ENCODE measurements around the gene SCLT1. TPM values are rescaled to one million over a fixed set of nuclear protein-coding genes. Genes with fewer than 3 reads are reported as not detected.
A peak's percentile ranks its signal among the peaks of the same experiment; 100 is the strongest.

The SCLT1 gene
- polyA plus RNA-seq, 4 donors, result 15.4 to 21.0 (median 17.3) TPM

- DNase-seq (ENCODE audit: low read depth in 4 of 4, low spot score in 2 of 4), result peak in 2 of 4 donors; percentile 14 to 15
Measured at GRCh38 chr4:128974136-128974581, 119.2 kb downstream of the SCLT1 start.

GRCh38 chr4:128973384-128973783, 120.0 kb downstream of the SCLT1 start:
- no peak for DNase-seq (ENCODE audit: low read depth in 4 of 4, low spot score in 2 of 4)

GRCh38 chr4:128961405-128961804, 131.9 kb downstream of the SCLT1 start:
- DNase-seq (ENCODE audit: low read depth in 4 of 4, low spot score in 2 of 4), result no peak

GRCh38 chr4:128958194-128958593, 135.1 kb downstream of the SCLT1 start:
- DNase-seq (ENCODE audit: low read depth in 4 of 4, low spot score in 2 of 4), result no peak

- no peak for DNase-seq (ENCODE audit: low read depth in 4 of 4, low spot score in 2 of 4)
Measured at GRCh38 chr4:128957459-128957858, 135.9 kb downstream of the SCLT1 start.

- DNase-seq (ENCODE audit: low read depth in 4 of 4, low spot score in 2 of 4), result no peak
Measured at GRCh38 chr4:128955751-128956150, 137.6 kb downstream of the SCLT1 start.

GRCh38 chr4:128954941-128955340, 138.4 kb downstream of the SCLT1 start:
- no peak for DNase-seq (ENCODE audit: low read depth in 4 of 4, low spot score in 2 of 4)

GRCh38 chr4:128951316-128951715, 142.0 kb downstream of the SCLT1 start:
- no peak for DNase-seq (ENCODE audit: low read depth in 4 of 4, low spot score in 2 of 4)

GRCh38 chr4:128950796-128951195, 142.5 kb downstream of the SCLT1 start:
- DNase-seq (ENCODE audit: low read depth in 4 of 4, low spot score in 2 of 4), result no peak

GRCh38 chr4:128946916-128947315, 146.4 kb downstream of the SCLT1 start:
- DNase-seq (ENCODE audit: low read depth in 4 of 4, low spot score in 2 of 4), result no peak

GRCh38 chr4:128942607-128943006, 150.7 kb downstream of the SCLT1 start:
- DNase-seq (ENCODE audit: low read depth in 4 of 4, low spot score in 2 of 4), result no peak

GRCh38 chr4:128940971-128941370, 152.4 kb downstream of the SCLT1 start:
- DNase-seq (ENCODE audit: low read depth in 4 of 4, low spot score in 2 of 4), result no peak

GRCh38 chr4:128930051-128930450, 163.3 kb downstream of the SCLT1 start:
- DNase-seq (ENCODE audit: low read depth in 4 of 4, low spot score in 2 of 4), result no peak

- no peak for DNase-seq (ENCODE audit: low read depth in 4 of 4, low spot score in 2 of 4)
Measured at GRCh38 chr4:128924951-128925350, 168.4 kb downstream of the SCLT1 start.

GRCh38 chr4:128921954-128922353, 171.4 kb downstream of the SCLT1 start:
- DNase-seq (ENCODE audit: low read depth in 4 of 4, low spot score in 2 of 4), result no peak

- DNase-seq (ENCODE audit: low read depth in 4 of 4, low spot score in 2 of 4), result no peak
Measured at GRCh38 chr4:128917781-128918180, 175.6 kb downstream of the SCLT1 start.

- DNase-seq (ENCODE audit: low read depth in 4 of 4, low spot score in 2 of 4), result no peak
Measured at GRCh38 chr4:128916832-128917231, 176.5 kb downstream of the SCLT1 start.

- no peak for DNase-seq (ENCODE audit: low read depth in 4 of 4, low spot score in 2 of 4)
Measured at GRCh38 chr4:128915544-128915943, 177.8 kb downstream of the SCLT1 start.

- no peak for DNase-seq (ENCODE audit: low read depth in 4 of 4, low spot score in 2 of 4)
Measured at GRCh38 chr4:128913228-128913627, 180.1 kb downstream of the SCLT1 start.

GRCh38 chr4:128908735-128909134, 184.6 kb downstream of the SCLT1 start:
- no peak for DNase-seq (ENCODE audit: low read depth in 4 of 4, low spot score in 2 of 4)

- no peak for DNase-seq (ENCODE audit: low read depth in 4 of 4, low spot score in 2 of 4)
Measured at GRCh38 chr4:128907981-128908380, 185.4 kb downstream of the SCLT1 start.

- no peak for DNase-seq (ENCODE audit: low read depth in 4 of 4, low spot score in 2 of 4)
Measured at GRCh38 chr4:128906581-128906980, 186.8 kb downstream of the SCLT1 start.

- no peak for DNase-seq (ENCODE audit: low read depth in 4 of 4, low spot score in 2 of 4)
Measured at GRCh38 chr4:128904821-128905220, 188.5 kb downstream of the SCLT1 start.
